Activated CD4-positive, CD25-positive, alpha-beta regulatory T cell (primary cell): ENCODE measurements around the gene CDC42BPB.
A peak's percentile ranks its signal among the peaks of the same experiment; 100 is the strongest.

ENCODE experiments used
- DNase-seq, 4 experiments: peaks; one replicate each; lab custom pipeline; 2025; lab: John Stamatoyannopoulos, UW

The CDC42BPB gene, protein sequence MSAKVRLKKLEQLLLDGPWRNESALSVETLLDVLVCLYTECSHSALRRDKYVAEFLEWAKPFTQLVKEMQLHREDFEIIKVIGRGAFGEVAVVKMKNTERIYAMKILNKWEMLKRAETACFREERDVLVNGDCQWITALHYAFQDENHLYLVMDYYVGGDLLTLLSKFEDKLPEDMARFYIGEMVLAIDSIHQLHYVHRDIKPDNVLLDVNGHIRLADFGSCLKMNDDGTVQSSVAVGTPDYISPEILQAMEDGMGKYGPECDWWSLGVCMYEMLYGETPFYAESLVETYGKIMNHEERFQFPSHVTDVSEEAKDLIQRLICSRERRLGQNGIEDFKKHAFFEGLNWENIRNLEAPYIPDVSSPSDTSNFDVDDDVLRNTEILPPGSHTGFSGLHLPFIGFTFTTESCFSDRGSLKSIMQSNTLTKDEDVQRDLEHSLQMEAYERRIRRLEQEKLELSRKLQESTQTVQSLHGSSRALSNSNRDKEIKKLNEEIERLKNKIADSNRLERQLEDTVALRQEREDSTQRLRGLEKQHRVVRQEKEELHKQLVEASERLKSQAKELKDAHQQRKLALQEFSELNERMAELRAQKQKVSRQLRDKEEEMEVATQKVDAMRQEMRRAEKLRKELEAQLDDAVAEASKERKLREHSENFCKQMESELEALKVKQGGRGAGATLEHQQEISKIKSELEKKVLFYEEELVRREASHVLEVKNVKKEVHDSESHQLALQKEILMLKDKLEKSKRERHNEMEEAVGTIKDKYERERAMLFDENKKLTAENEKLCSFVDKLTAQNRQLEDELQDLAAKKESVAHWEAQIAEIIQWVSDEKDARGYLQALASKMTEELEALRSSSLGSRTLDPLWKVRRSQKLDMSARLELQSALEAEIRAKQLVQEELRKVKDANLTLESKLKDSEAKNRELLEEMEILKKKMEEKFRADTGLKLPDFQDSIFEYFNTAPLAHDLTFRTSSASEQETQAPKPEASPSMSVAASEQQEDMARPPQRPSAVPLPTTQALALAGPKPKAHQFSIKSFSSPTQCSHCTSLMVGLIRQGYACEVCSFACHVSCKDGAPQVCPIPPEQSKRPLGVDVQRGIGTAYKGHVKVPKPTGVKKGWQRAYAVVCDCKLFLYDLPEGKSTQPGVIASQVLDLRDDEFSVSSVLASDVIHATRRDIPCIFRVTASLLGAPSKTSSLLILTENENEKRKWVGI (N-terminal part only)

DNA sequence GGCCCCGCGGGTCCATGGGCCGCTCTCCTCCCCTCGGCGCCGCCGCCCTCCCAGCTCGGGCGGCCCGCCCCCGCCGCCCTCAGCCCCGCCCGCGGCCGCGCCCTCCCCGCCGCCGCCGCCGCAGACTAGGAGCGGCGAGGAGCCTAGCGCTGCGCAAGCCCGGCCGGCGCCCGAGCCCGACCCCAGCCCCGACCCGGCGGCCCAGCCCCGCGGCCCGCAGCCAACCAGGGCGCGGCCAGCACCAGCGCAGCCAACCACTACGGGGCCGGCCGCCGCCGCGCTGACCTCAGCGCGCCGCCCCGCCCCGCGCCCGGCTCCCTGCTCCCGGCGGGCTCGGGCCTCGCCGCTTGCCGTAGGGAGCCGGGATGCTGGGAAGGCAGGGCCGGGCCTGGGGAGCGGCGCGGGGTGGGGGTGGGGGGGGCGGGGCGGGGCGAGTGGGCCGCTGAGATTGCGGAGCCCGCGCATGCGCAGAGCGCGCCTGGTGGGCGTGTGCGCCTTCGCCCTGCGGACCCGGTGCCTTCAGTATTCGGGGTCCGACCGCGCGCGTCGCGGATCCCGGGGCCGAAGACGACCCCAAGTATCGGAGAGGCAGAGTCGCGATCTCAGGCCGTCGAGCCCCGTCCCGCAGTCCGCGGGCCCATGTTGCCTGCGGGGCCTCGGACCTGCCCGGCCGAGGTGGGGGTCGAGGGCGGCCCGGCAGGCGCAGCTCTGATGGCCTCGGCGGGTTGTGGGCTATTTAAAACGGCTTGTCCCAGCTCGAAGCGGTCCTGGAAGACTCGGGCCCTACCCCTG is at the start of gene CDC42BPB:
TSS of gene CDC42BPB (minus strand) at position 178 of the 792 bp plus-strand sequence. CDS start 376 bp downstream, outside the sequence.
- DNase-seq: peak in 3 of 4 experiments; percentile 24 to 34 (median 30)

DNA sequence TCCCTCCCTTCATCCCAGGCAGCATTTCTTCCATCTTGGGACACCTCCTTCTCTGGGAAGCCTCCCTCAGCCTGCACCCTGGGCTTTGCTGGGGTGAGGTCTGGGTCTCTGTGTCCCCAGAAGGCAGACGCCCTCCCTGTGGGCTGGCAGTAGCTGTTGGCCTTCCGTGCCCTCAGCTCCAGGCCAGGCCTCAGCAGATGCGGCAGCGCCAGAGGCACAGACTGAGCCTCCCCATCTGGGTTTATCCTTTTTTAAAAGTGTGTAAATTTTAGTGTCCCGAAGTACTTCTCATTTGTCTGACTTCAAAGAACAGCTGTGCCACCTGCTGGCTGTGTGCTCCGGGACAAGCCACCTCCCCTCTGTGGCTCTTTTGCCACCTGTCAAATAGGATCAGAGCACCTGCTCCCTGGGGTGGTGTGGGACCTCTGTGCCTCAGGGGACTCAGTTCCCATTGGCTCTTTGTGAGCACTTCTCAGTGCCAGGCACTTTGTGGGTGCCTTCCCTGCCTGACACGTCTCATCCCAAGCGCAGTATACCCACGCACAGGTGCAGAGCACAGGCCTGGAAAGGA is 48.3 kb upstream of the CDC42BPB start:
- no peak for DNase-seq

DNA sequence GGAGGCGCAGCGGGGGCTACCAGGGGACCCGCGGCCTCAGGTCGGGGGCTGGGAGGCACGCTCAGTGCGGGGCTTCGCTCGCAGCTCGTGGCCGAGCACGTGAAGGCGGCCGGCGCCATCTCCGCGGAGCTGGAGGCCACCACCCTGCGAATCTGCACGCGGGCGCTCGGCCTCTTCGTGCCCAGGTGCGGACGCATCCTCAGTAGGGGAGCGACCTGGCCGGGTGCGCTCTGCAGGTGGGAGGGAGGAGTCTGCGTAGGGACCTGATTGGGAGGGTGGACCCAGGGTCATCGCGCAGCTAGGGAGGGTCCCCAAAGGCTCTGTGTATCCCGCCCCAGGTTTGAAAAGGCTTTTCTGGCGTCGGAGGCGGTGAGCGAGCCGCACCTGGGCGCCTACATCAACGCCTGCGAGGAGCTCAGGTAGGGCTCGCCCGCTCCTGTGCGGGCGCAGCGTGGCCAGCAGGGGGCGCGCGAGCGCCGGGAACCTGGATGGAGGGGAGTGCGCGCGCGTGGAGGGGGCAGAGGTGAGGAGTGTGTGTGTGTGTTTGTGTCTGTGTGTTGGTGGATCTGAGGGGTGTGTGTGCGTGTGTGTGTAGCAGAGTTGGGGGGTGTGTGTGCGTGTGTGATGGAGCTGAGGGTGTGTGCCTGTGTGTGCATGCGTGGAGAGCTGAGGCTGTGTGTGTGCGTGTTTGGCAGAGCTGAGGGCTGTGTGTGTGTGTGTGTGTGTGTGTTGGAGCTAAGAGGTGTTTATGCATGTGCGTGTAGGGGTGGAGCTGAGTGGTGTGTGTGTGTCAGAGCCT is 47.5 kb upstream of the CDC42BPB start:
- peak; percentile 48 to 73 (median 55) for DNase-seq

DNA sequence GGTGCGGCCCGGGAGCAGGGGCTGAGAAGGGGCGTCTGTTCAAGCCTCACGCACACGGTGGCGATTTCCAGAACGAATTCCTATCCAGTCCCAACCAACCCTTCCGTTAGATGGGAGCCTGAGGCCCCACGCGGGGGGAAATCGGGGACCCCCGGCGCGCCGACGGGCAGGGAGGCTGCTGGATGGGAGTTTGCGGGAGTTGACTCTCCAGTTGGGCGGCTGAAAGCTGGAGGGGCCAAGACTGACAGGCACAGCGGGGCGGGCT is 47.0 kb upstream of the CDC42BPB start:
- no peak for DNase-seq

DNA sequence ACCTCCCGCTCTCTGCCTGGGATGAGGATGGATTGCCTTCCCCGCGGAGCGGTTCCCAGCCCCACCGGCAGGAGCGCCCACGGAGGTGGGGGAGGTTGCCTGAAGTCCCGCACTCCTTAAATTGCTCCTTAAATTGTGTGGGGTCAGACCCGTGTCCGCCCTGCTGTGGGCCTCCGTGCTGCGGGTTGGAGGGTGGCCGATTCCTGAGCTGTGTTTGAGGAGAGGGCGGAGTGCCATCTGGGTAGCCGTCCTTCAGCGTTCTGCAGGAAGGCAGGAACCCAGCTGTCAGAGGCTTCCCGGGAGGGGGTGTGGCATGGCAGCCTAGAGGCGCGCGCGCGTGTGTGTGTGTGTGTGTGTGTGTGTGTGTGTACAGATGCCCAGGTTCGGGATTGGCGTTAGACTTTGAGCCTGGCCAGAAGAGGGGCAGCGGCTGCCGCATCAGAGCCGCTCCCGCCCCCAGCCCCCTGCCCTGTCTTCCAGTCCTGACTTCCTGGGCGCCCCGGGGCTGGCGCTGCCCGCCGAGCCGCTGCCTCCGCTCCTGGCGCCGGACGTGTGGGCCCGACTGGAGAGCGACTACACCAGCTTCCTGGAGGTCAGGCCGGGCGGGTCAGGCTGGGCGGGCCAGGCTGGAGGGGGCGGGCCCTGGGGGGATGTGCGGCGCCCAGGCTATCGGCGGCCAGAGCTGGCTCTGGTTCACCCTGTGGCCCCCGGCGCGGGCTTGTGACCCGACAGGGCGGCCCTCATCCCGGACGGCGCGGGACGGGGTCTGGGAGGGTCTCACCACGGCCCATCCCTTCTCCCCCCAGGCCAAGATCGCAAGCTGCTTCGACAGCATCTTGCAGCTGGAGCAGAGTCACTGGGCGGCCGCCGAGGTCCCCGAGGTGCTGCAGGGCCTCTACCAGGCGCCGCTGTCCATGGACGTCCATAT is 46.4 kb upstream of the CDC42BPB start:
- DNase-seq: no peak

DNA sequence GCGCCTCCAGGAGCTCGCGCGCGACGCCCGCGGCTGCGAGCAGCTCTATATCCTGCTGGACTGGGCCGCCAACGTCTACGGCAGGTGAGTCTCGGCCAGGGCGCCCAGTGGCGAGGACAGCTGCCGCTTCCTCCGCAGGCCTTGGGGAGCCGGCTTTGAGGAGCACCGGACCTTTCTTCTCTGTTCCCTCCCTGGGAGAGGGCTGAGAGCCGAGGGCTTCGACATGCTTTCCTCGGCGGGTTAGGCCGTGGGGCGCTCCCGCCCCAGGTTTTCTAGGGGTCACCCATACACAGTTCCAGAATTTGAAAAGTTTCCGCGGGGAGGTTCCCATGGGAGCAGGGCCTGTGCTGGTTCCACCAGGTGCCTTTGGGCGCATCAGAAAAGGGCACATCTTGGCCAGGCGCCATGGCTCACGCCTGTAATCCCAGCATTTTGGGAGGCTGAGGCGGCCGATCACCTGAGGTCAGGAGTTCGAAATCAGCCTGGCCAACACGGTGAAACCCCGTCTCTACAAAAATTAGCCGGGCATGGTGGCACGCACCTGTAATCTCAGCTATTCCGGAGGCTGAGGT is 45.4 kb upstream of the CDC42BPB start:
- DNase-seq: no peak

DNA sequence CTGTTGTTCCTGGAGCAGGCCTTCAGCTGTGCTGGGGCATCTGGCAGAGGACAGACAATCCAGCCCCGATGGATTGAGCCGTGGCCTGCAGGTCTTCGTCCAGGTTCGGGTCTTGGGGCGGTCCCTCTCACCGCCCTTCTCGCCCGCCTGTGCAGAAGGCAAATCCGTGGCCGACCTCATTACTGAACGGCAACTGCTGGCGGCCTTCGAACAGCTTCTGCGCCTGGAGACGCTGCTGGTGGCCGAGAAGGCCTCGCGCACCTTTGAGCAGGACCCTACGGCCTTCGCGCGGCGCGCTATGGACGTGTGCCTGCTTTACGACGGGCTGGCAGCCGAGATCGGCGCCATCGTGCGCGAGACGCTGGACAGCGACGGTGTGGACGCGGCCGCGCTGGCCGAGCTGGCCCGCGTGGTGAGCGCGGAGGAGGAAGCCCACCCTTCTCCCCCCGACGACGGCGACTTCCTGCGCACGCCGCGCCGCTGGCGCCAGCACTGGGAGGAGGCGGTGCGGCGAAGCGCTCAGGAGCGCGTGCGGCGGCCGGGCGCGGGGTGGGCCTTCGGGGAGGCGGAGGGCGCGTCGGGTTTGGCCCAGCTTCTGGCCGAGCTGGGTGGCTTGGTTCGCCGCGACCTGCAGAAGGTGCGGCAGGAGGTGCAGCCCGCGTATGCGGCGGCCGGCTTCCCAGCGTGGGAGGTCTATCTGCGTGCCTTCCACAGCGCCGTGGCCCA is 44.8 kb upstream of the CDC42BPB start:
- DNase-seq: no peak

DNA sequence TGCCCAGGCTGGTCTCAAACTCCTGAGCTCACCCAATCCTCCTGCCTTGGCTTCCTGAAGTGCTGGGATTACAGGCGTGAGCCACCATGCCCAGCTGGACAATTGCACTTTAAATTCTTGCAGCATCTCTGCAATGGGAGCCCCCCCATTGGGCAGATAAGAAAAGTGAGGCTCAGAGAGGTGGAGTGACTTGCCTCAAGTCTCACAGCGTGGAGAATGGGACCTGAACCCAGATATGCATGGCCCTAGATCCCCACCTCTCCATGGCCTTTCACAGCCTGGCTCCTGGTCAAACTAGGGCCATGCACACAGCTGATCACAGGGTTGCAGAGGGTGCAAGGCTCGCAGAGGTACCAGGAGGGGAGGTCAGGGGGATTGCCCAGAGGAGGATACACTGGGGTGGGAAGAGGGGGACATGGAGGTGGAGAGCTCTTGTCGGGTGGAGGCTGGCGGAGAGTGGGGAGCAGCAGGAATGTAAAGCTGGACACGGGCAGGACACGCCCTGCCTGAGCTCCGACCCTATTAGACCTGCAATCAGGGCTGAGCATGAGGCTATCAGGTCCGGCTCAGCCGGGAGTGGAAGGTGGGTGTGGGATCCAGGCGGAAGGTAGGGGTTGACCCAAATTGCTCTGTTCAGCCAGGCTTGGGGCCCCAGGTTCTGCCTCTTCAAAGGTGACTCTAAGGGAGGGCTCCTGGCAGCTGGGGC is 44.1 kb upstream of the CDC42BPB start:
- DNase-seq: no peak

DNA sequence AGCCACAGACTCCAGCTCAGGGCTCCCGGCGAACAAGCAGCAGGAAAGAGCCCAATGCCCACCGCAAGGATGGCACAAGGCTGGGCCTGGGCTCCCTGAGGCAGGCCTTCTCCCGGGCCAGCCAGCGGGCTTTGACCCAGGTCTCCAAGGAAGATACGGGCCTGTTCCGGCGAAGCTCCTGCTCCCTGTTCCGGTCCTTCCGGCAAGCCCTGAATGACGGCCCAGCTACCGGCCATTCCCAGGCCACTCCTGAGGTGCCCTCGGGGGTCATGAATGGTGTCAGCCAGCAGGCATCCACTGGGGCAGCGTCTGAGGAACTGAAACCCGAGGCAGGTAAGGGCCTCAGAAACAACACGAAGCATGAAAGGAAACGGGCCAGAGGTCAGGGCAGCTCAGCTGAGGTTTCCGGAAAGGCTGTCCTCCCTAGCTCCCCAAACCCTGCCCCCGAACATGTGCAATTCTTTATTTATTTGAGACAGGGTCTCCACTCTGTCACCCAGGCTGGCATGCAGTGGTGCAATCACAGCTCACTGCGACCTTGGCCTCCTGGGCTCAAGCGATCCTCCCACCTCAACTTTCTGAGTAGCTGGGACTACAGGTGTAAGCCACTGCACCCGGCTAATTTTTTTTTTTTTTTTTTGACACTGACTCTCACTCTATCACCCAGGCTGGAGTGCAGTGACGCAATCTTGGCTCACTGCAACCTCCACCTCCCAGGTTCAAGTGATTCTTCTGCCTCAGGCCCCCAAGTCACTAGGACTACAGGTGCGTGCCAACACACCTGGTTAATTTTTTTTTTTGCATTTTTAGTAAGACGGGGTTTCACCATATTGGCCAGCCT is 43.2 kb upstream of the CDC42BPB start:
- DNase-seq: no peak

DNA sequence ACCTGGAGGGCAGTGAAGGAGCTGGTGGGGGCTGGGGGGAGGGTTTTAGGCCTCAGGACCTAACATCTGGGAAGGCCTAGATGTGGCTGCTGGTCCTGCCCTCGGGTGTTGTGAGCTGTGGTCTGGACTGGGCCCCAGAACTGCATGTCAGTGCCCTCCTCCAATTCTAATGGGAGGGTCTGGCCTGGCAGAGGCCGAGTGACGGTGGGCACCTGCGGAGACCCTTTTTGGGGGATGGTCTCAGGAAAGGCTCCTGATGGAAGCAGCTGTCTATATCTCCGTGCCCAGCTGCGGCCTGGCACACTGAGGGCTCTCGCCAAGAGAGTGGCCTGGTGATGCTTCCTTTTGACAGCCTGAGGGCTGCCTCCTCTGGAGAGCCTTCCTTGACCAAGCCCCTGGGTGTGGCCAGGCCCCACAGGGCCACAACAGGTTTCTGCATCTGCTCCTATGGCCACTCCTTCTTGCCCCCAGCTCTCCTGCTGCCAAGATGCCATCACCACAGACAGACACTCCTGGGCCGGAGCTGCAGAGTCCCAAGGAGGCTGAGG is 42.5 kb upstream of the CDC42BPB start:
- DNase-seq: no peak

DNA sequence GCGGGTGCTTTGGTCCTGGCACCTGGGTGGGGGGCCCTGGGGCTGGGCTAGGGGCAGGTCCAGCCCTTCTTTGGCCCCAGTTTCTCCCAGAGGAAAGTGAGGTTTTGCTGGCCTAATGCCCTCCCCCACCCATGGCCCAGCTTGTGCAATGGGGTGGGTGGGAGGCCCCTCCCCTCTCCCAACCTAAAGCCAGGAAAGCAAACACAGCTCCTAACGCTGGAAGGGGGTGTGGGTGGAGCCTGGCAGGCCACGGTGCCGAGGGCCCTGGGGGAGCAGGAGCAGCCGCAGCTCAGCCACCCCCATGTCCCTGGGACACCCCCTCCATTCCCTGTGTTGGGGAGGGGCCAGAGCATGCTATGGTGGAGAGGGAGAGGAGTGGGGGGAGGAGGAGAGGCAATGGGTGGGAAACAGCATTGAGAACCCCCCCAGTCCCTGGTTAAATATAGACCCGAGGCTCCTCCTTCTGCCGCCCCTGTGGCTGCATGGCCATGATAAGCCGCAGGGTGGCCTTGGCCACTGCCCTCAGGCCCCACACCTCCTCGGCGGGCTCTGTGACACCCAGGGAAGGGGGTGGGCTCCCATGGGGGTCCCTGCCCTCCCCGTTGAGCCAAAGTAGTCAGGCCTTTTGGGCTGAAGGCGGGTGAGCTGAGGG is 41.9 kb upstream of the CDC42BPB start:
- no peak for DNase-seq

DNA sequence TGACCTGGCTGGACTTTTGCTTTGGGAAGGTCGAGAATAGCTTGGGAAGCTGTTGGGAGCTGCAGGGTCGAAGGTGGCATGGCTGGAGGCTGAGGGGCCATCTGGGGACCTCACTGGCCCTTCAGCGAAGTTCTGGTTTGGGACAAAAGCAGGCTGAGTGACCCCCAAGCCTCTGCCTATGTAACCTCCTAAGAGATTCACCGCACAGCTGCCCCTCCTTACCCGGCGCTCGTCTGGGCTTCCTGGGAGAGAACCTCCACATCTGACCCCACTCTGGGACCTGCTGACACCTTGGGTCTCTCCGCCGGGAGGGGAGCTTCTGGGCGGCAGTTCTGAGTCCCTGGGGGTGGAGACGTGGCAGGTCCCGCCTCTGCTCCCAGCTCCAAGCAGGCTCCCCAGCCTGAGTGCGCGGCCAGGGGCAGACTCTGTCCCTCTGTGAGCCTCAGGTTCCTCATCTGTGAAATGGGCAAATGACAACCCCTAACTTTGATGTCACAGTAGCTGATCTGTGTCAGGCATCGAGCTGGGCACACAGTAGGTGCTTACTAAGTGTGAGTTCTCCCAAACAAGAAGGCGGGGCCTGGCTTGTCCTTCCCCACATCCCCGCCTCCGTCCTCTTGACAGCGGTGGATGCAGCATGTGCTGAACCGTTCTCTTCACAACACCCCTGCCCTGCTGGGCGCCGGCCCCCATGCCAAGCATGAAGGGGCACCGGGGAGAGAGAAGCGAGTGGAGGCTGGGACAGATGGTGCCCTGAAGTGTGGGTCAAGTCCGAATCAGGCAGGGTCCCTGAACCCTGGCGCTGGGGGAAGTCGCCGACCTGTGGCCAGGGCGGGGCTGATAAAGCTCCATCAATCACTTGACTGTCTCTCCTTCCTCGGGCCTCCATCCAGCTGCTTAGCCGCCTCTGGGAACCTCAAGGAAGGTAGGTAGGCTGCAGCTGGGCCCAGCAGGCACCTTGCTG is 40.9 kb upstream of the CDC42BPB start:
- no peak for DNase-seq

DNA sequence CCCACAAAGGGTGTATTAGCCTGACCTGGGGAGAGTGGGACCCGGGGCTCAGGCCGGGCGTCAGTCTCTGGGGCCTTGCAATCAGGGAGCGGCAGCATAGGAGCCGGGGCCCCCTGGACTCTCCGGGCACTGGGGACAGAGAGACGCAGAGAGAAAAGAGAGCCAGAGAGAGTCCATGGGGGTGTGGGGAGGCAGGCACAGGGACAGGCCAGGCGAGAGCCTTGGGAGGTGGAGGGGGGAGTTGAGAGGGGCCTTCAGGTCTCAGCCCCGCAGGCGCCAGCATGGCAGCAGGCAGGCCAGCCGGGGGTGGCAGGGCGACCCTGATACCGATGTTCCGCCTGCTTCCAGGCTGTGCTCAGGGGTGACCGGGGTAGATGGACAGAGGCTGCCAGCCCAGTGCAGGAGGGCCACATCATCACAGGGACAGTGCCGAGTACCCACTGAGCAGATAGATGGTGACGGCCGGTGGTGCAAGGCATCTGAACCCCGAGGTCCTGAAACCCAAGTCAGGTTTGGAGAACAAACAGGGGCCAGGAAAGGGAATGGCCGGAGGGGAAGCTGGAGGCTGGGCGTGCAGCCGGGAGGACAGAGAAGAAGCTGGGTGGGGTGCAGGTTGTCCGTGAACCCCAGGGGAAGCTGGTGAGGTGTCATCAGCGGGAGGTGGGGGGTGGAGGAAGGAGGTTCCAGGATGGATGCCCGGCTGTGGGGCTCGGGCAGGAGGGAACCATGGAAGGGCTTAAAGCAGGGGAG is 40.1 kb upstream of the CDC42BPB start:
- no peak for DNase-seq

DNA sequence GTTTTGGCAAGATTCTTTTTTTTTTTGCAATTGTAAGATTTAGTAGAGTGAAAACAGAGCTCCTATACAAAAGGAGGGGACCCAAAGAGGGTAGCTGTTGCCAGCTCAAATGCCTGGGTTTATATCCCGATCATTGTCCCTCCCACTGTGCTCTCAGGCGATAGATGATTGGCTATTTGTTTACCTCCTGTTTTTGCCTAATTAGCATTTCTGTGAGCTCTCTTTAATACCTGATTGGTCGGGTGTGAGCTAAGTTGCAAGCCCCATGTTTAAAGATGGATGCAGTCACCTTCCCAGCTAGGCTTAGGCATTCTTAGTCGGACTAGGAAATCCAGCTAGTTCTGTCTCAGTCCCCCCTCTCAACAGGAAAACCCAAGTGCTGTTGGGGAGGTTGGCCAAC is 39.0 kb upstream of the CDC42BPB start:
- DNase-seq: no peak
